Measurements from ENCODE around the gene PGS1. TPM values are rescaled to one million over a fixed set of nuclear protein-coding genes. Genes with fewer than 3 reads are reported as not detected.

The PGS1 gene
- total RNA-seq, 4 donors from 2014 or later: 25.4 to 63.9 (median 38.4) TPM

DNA sequence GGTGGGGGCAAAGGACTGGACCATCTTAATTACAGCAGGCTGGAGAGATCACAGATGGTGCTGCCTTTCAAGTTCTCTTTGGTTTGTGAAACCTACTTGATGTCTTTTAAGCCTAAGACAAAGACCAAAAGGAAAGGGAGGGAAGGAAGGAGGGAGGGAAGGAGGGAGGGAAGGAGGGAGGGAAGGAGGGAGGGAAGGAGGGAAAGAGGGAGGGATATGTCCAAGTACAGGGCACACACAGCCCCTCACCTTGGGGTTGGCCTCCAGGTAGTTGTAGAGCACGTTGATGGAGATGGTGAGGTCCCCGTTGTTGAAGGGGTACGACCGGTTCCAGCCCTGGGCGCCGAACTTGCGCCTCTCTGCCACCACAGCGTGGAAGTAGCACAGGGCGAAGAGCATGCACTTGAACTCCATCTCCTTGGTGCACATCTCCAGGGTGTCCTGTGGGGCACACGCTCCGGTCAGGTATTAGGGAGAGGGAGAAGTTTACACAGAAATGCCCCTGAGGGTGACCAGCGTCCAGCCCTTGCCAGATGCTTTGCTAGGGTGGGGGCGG is 55.4 kb downstream of the PGS1 start:
- TF ChIP-seq, protein P1, sequence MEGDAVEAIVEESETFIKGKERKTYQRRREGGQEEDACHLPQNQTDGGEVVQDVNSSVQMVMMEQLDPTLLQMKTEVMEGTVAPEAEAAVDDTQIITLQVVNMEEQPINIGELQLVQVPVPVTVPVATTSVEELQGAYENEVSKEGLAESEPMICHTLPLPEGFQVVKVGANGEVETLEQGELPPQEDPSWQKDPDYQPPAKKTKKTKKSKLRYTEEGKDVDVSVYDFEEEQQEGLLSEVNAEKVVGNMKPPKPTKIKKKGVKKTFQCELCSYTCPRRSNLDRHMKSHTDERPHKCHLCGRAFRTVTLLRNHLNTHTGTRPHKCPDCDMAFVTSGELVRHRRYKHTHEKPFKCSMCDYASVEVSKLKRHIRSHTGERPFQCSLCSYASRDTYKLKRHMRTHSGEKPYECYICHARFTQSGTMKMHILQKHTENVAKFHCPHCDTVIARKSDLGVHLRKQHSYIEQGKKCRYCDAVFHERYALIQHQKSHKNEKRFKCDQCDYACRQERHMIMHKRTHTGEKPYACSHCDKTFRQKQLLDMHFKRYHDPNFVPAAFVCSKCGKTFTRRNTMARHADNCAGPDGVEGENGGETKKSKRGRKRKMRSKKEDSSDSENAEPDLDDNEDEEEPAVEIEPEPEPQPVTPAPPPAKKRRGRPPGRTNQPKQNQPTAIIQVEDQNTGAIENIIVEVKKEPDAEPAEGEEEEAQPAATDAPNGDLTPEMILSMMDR (IDR thresholded peaks at IDR 0.05; ENCODE audit: low read depth): no peak

DNA sequence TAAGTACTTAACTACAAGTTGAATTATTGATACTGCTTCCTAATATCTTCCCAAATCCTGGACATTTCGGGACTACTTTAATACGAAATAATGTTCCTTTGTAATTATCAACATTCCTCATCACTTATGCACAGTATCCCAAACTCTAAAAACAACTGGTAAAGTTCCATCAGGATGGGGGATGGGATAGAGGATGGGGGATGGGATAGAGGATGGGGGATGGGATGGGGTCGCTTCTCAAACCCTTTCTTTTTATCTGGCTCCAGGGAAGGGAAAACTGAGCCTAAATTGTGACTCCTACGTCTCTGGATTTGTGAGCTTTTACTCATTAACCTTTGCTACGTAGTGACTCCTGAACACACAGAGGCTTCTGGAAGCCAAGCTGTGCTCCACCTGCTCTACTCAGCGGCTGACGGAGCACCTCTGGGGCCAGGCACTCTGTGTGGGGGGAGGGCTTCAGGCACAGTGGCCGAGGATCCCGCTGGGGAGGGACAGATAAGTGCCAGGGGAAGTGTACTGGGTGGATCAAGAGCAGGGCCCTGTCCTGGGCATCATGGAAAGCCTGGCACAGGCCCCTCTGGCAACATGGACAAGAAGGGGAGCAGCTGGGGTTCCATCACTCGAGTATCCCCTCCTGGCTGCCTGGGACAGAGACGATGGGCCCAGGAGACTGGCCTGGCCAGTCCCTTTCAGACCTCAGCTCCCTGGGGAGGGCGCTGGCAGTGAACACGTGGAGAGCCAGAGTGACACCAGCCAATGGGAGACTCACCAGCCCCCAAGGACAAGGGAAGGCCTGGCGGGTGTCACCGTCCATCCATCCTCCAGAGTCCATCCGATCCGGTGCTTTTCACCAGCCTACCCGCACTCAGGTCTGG is 56.2 kb downstream of the PGS1 start:
- TF ChIP-seq, protein P1 (IDR thresholded peaks at IDR 0.05; ENCODE audit: low read depth): no peak

DNA sequence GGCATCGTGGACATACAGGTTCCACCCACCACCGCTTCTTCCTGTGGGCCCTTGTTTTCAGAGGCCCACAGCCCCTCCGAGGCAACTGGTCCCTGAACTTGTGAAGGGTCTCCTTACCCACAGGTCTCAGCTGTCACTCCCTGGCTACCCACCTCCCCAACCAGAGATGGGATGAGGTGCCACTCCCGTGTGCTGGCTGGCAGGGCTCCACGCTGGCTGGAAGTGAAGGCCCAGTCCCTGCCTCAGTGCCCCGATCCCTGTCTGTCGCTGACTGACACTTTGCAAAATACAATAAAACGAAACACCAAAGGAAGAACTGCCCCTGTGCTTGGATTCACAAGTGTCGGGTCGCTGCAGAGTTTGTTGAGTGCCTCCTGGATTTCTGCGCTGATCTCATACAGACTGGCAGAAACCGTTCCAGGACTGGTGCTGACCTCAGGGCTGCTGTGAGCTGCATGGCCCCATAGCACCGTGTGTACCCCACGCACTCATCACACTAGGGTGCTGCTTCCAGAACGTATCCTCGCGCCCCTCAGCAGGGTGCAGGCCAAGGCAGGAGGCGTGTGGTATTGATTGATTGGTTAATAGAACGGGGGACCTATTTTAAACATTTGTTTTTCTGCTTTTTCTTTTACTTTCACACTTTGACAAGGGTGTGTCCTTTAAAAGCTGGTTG is 57.0 kb downstream of the PGS1 start:
- TF ChIP-seq, protein P1 (IDR thresholded peaks at IDR 0.05; ENCODE audit: low read depth): no peak

DNA sequence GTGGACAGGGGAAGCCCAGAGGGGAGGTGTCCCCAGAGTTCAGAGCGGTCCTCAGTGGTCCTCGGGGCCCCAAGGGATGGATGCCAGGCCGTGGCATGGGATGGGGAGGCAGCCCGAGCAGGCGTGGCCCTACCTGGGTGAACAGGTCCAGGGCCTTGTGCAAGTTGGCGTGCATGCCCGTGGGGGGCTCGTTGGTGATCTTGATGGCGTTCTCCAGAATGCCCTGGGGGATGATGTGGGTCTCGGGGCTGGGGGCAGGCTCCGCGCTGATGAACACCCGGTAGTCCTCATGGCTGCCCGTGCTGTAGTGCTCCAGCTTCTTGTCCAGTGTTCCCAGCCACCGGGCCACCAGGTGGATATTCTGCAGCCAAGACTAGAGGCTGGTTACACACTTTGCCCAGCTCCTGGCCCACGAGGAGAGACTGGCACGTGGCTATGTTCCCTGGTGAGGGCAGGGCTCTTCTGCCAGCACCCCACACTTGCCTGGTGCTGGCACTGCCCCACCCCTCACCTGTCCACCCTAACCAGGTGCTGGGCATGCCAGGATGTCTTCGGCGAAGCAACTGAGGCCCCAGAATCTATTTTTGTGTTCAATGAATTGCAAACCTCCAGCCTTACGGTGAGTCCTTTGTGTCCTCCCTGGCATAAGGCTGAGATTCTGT is 59.2 kb downstream of the PGS1 start:
- TF ChIP-seq, protein P1 (IDR thresholded peaks at IDR 0.05; ENCODE audit: low read depth): no peak

DNA sequence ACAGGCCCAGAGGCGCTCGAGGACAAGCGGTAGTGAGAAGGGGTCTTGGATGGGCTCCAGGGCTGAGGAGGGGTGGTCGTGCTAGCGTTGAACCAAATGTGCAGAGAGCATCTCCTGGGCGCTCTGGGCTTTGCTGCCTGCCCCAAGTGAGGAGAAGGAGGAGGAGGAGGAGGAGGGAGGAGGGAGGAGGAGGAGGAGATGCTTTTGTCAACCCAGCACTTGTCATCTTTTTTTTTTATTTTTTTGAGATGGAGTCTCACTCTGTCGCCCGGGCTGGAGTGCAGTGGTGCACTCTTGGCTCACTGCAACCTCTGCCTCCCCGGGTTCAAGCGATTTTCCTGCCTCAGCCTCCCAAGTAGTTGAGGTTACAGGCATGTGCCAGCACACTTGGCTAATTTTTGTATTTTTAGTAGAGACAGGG is 59.8 kb downstream of the PGS1 start:
- TF ChIP-seq, protein P1 (IDR thresholded peaks at IDR 0.05; ENCODE audit: low read depth): no peak

DNA sequence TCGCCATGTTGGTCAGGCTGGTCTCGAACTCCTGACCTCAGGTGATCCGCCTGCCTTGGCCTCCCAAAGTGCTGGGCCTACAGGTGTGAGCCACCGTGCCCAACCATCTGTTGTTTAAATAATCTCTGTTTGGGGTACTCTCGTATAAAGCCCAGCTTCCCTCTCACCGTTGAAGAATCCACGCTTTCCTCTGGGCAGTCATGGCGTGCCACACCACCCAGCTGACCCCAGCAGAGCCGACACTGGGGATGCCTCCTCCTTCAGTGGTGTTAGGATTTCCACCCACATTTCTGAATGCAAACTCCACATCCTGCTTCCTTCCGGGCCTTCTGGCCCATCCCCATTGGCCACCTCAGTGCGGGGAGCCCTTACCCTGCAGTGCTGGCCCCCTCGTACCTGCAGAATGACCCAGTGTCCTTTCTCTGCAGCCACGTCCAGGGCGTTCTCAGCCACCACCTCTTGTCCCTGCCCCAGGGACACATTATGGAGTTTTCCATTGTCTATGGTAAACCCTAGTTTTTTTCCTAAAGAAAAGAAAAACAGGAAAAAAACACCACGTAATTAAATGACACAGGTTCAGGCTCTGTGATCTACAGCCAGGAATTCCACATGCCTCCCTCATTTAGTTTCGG is 60.4 kb downstream of the PGS1 start:
- TF ChIP-seq, protein P1 (IDR thresholded peaks at IDR 0.05; ENCODE audit: low read depth): no peak

Measured in subcutaneous adipose tissue (tissue), 4 donors.